Stomach (tissue), 9 donors: ENCODE results near the gene PTX4. TPM values are rescaled to one million over a fixed set of nuclear protein-coding genes. Genes with fewer than 3 reads are reported as not detected.

ENCODE experiments used
- DNase-seq, 2 donors: peaks; one replicate each; pipeline versions ENCODE4 v3.0.0 to v3.0.0-alpha.2; 2013 to 2019
- H3K27ac ChIP-seq, 5 donors: fragments of 200-600 bp in 4 of 5; sonication (generic) in 4 of 5; one replicate each; pipeline ENCODE4 v1.5.1; 2013 to 2019; ENCODE audit warnings: mild to moderate bottlenecking in 1 of 5, moderate library complexity in 1 of 5
- H3K27me3 ChIP-seq, 3 donors: fragments of 200-600 bp; sonication (generic); one replicate each; pipeline ENCODE4 v1.5.1; 2017 to 2019; ENCODE audit warnings: mixed run types in 1 of 3
- H3K36me3 ChIP-seq, 4 donors: fragments of 200-600 bp; sonication (generic); 1 replicate in 3 of 4; 2 replicates in 1 of 4; pipeline ENCODE4 v1.5.1; 2016 to 2019
- H3K4me1 ChIP-seq, 4 donors: fragments of 200-600 bp; sonication (generic); one replicate each; pipeline ENCODE4 v1.5.1; 2016 to 2019
- H3K4me3 ChIP-seq, 4 donors: fragments of 200-600 bp; sonication (generic) in 3 of 4; one replicate each; pipeline ENCODE4 v1.5.1; 2016 to 2019; ENCODE audit warnings: mild to moderate bottlenecking in 1 of 4
- H3K9me3 ChIP-seq, 4 donors: fragments of 200-600 bp; sonication (generic); one replicate each; pipeline ENCODE4 v1.5.1; 2016 to 2019
- CTCF ChIP-seq, 7 experiments: fragments of 450-650 bp in 4 of 7; fragments of 200-600 bp in 3 of 7; sonication (generic) in 3 of 7; IDR thresholded peaks; one replicate each; pipeline ENCODE4 v1.5.1; 2016 to 2019; ENCODE audit warnings: antibody characterized with exemption in 7 of 7, control low read depth in 2 of 7, mild to moderate bottlenecking in 1 of 7
- EP300 ChIP-seq: sonication (generic); formaldehyde crosslinking; IDR thresholded peaks from one replicate; pipeline ENCODE4 v1.6.1; 2017; ENCODE audit warnings: antibody characterized with exemption
- POLR2A ChIP-seq, 4 donors: fragments of 450-650 bp; IDR thresholded peaks; one replicate each; pipeline ENCODE4 v1.6.1; 2016; ENCODE audit warnings: antibody characterized with exemption in 4 of 4, control low read depth in 2 of 4, mild to moderate bottlenecking in 1 of 4, moderate library complexity in 1 of 4
- POLR2AphosphoS5 ChIP-seq, 3 donors: sonication (generic); formaldehyde crosslinking; IDR thresholded peaks; one replicate each; pipeline ENCODE4 v1.6.1; 2016; ENCODE audit warnings: antibody characterized with exemption in 3 of 3
- WGBS, 5 donors: extraction: QIAGEN DNeasy Blood & Tissue Kit in 3 of 5; methylation state at CpG; one replicate each; pipeline versions ENCODE4 v1.1.5 to v1.1.7; 2013 to 2018; 5-methylcytosine and 5-hydroxymethylcytosine counted together
- intact Hi-C: fragments of 100-400 bp; cut with DNase I; formaldehyde crosslinking; loops from one replicate; pipeline ENCODE4 v1.15.1; 2023; ENCODE audit warnings: low total_unique reads
- polyA plus RNA-seq, 3 donors: library from polyadenylated mRNA; stranded (reverse); fragments of 200-250 nt; gene quantifications; one replicate each; pipeline ENCODE4 v1.2.3, GENCODE V29; 2013
- total RNA-seq, 5 donors: library from RNA; depleted of rRNA; stranded (reverse); fragments of >200 nt; gene quantifications; one replicate each; pipeline versions ENCODE4 v1.1.0 to v1.2.3, GENCODE V29; 2014 to 2016
- donor health status: healthy with polysubstance abuse.
- donor health status: Bipolar disorder and iron deficiency.
- donor health status: healthy.

The PTX4 gene
- total and polyA plus RNA-seq, 8 donors, result not detected

- no peaks in the 10 kb centered on the region for H3K4me1 ChIP-seq
Observed at GRCh38 chr16:1451702-1452392, 36.9 kb downstream of the PTX4 start.

GRCh38 chr16:1450841-1451240 is 37.9 kb downstream of the PTX4 start:
- H3K9me3 ChIP-seq, result no peaks in the 10 kb centered on the region
- no peak overlapping the region for H3K27ac ChIP-seq
- no peaks in the 10 kb centered on the region for H3K27me3 ChIP-seq
- DNase-seq, result no peak
- no peak overlapping the region for H3K4me3 ChIP-seq
- WGBS, 5 donors, result 89 to 97% (median 95%) methylated on average over 9 to 21 of the region's 21 CpGs
- intact Hi-C loops, result no loop called here
- H3K4me1 ChIP-seq, result no peaks in the 10 kb centered on the region
- peaks cover 76 to 100% (median 100%) of the 10 kb centered on the region in 4 donors for H3K36me3 ChIP-seq
- no peak for TF ChIP-seq POLR2A (IDR thresholded peaks at IDR 0.05)
- no peak for TF ChIP-seq POLR2AphosphoS5 (IDR thresholded peaks at IDR 0.05)
- TF ChIP-seq EP300, result no peak
- TF ChIP-seq CTCF (IDR thresholded peaks at IDR 0.05), result no peak

More at GRCh38 chr16:1451702-1452392, 36.9 kb downstream of the PTX4 start:
- Histone ChIP-seq H3K4me3 (no peak overlapping the region), H3K36me3 (peaks cover 75 to 100% (median 100%) of the 10 kb centered on the region in 4 donors), H3K27me3 (no peaks in the 10 kb centered on the region), H3K27ac (no peak overlapping the region), H3K9me3 (no peaks in the 10 kb centered on the region)
- 91 to 96% (median 94%) methylated on average over 26 to 34 of the region's 34 CpGs for WGBS, 5 donors
- intact Hi-C loops, result no loop called here
- no peak for DNase-seq
- TF ChIP-seq EP300 (no peak), POLR2A (IDR thresholded peaks at IDR 0.05) (no peak), CTCF (IDR thresholded peaks at IDR 0.05) (no peak), POLR2AphosphoS5 (IDR thresholded peaks at IDR 0.05) (no peak)

GRCh38 chr16:1450218-1450617 is 38.5 kb downstream of the PTX4 start:
- H3K9me3 ChIP-seq, result no peaks in the 10 kb centered on the region
- intact Hi-C loops, result no loop called here
- H3K27me3 ChIP-seq, result no peaks in the 10 kb centered on the region
- peaks cover 72 to 100% (median 100%) of the 10 kb centered on the region in 4 donors for H3K36me3 ChIP-seq
- WGBS, 5 donors, result 86 to 89% (median 88%) methylated on average over 14 to 29 of the region's 29 CpGs
- H3K4me1 ChIP-seq, result no peaks in the 10 kb centered on the region
- H3K4me3 ChIP-seq, result no peak overlapping the region
- TF ChIP-seq CTCF (IDR thresholded peaks at IDR 0.05), result no peak
- DNase-seq, result no peak
- no peak overlapping the region for H3K27ac ChIP-seq

- DNase-seq, result no peak
- Histone ChIP-seq H3K27ac (no peak overlapping the region), H3K4me1 (no peaks in the 10 kb centered on the region), H3K4me3 (no peak overlapping the region), H3K36me3 (peaks cover 64 to 93% (median 93%) of the 10 kb centered on the region in 4 donors), H3K27me3 (no peaks in the 10 kb centered on the region), H3K9me3 (no peaks in the 10 kb centered on the region)
- intact Hi-C loops, result no loop called here
- 95 to 97% (median 96%) methylated on average over 15 to 25 of the region's 25 CpGs for WGBS, 5 donors
- TF ChIP-seq POLR2A (IDR thresholded peaks at IDR 0.05), result no peak
- no peak for TF ChIP-seq POLR2AphosphoS5 (IDR thresholded peaks at IDR 0.05)
- no peak for TF ChIP-seq CTCF (IDR thresholded peaks at IDR 0.05)
- no peak for TF ChIP-seq EP300
Observed at GRCh38 chr16:1449201-1449788, 39.4 kb downstream of the PTX4 start.
